ENCODE data around the gene PGRMC1.

The PGRMC1 gene

GRCh38 chrX:119190091-119190681 is 45.9 kb upstream of the PGRMC1 start:
- TF ChIP-seq REST (IDR thresholded peaks at IDR 0.05; ENCODE audit: insufficient read depth in 1 of 2, low read depth in 2 of 2, low read length in 2 of 2) (no peak), FOXP2 (optimal IDR thresholded peaks at IDR 0.05; ENCODE audit: borderline replicate concordance, extremely low read depth, extremely low read length, insufficient read depth) (no peak)

DNA sequence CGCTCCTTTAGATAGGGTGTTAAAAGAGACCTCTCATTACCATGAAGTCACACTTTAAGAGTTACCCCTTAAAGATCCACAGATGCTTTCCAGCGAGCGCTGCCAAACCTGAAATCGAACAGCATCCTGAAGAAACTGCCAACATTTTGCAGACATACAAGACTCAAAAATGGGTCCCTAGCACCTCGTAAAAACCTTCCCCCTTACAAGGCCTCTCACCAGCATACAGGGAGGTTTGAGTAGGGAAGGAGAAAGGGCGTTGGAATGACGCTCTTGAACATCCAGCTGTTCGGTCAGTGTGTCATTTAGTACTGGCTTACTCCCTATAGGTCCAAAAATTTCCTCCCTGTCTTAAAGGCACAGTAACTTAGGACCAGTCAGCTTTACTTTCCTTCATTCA is 45.3 kb upstream of the PGRMC1 start:
- TF ChIP-seq SIN3A (IDR thresholded peaks at IDR 0.05; ENCODE audit: borderline replicate concordance, insufficient read depth, low read length) (no peak), POLR2AphosphoS5 (IDR thresholded peaks at IDR 0.05; ENCODE audit: low read depth, low read length) (no peak), REST (IDR thresholded peaks at IDR 0.05; ENCODE audit: insufficient read depth in 1 of 2, low read depth in 2 of 2, low read length in 2 of 2) (no peak), FOXP2 (optimal IDR thresholded peaks at IDR 0.05; ENCODE audit: borderline replicate concordance, extremely low read depth, extremely low read length, insufficient read depth) (no peak), TAF1 (IDR thresholded peaks at IDR 0.05; ENCODE audit: borderline replicate concordance, insufficient read depth, low read length) (no peak)

GRCh38 chrX:119194621-119195020 is 41.5 kb upstream of the PGRMC1 start:
- TF ChIP-seq TAF1 (IDR thresholded peaks at IDR 0.05; ENCODE audit: borderline replicate concordance, insufficient read depth, low read length) (no peak), SIN3A (IDR thresholded peaks at IDR 0.05; ENCODE audit: borderline replicate concordance, insufficient read depth, low read length) (no peak), POLR2AphosphoS5 (IDR thresholded peaks at IDR 0.05; ENCODE audit: low read depth, low read length) (no peak), FOXP2 (optimal IDR thresholded peaks at IDR 0.05; ENCODE audit: borderline replicate concordance, extremely low read depth, extremely low read length, insufficient read depth) (no peak), REST (IDR thresholded peaks at IDR 0.05; ENCODE audit: insufficient read depth in 1 of 2, low read depth in 2 of 2, low read length in 2 of 2) (no peak)

GRCh38 chrX:119201570-119201969 is 34.5 kb upstream of the PGRMC1 start:
- TF ChIP-seq FOXP2 (optimal IDR thresholded peaks at IDR 0.05; ENCODE audit: borderline replicate concordance, extremely low read depth, extremely low read length, insufficient read depth) (no peak), REST (IDR thresholded peaks at IDR 0.05; ENCODE audit: insufficient read depth in 1 of 2, low read depth in 2 of 2, low read length in 2 of 2) (no peak), SIN3A (IDR thresholded peaks at IDR 0.05; ENCODE audit: borderline replicate concordance, insufficient read depth, low read length) (no peak), TAF1 (IDR thresholded peaks at IDR 0.05; ENCODE audit: borderline replicate concordance, insufficient read depth, low read length) (no peak), POLR2AphosphoS5 (IDR thresholded peaks at IDR 0.05; ENCODE audit: low read depth, low read length) (no peak)

- TF ChIP-seq POLR2AphosphoS5 (IDR thresholded peaks at IDR 0.05; ENCODE audit: low read depth, low read length): no peak
- no peak for TF ChIP-seq FOXP2 (optimal IDR thresholded peaks at IDR 0.05; ENCODE audit: borderline replicate concordance, extremely low read depth, extremely low read length, insufficient read depth)
- TF ChIP-seq REST (IDR thresholded peaks at IDR 0.05; ENCODE audit: insufficient read depth in 1 of 2, low read depth in 2 of 2, low read length in 2 of 2): no peak
- no peak for TF ChIP-seq SIN3A (IDR thresholded peaks at IDR 0.05; ENCODE audit: borderline replicate concordance, insufficient read depth, low read length)
- no peak for TF ChIP-seq TAF1 (IDR thresholded peaks at IDR 0.05; ENCODE audit: borderline replicate concordance, insufficient read depth, low read length)
These were observed 29.9 kb upstream of the PGRMC1 start for GRCh38 chrX:119206203-119206602.
